Peyer's patch (tissue), 4 donors: ENCODE data around the gene PPP2R2C.

Source experiments
- CTCF ChIP-seq, 6 experiments: fragments of 450-650 bp in 4 of 6; fragments of 200-600 bp in 2 of 6; sonication (generic) in 1 of 6; IDR thresholded peaks; one replicate each; pipeline ENCODE4 v1.5.1; 2017 to 2019; ENCODE audit warnings: antibody characterized with exemption in 6 of 6, mild to moderate bottlenecking in 3 of 6, moderate library complexity in 1 of 6
- POLR2A ChIP-seq, 2 donors: fragments of 450-650 bp; IDR thresholded peaks; one replicate each; pipeline ENCODE4 v1.5.1; 2017; ENCODE audit warnings: antibody characterized with exemption in 2 of 2, mild to moderate bottlenecking in 2 of 2, moderate library complexity in 2 of 2

GRCh38 chr4:6420036-6420435 lies 52.4 kb downstream of the PPP2R2C start:
- TF ChIP-seq CTCF (IDR thresholded peaks at IDR 0.05) (no peak), POLR2A (IDR thresholded peaks at IDR 0.05) (no peak)
